ENCODE measurements around the gene APOBEC3A. TPM values are rescaled to one million over a fixed set of nuclear protein-coding genes. Genes with fewer than 3 reads are reported as not detected.

Gene APOBEC3A
- total and polyA plus RNA-seq, 2 donors (not counting 1 experiment from before 2014, with no cell fraction given): 2.8 TPM; not detected in 1

GRCh38 chr22:38923463-38924346, 33.7 kb upstream of the APOBEC3A start:
- CTCF ChIA-PET: interaction anchor here (1.4 kb wide), 1 partner anchor 54 kb away, joined by 4 read pairs; no protein-coding TSS in a partner anchor
- ATAC-seq (ENCODE audit: low read depth) (no peak), DNase-seq (no peak)
- Histone ChIP-seq H3K27ac (ENCODE audit: low read length in 2 of 2) (no peak overlapping the region), H2AFZ (ENCODE audit: insufficient read depth, low read depth, low read length, poor library complexity, severe bottlenecking) (no peak overlapping the region), H3K27me3 (replicated peaks in 1 of 4; ENCODE audit: control extremely low read depth in 1 of 4, control insufficient read depth in 3 of 4, insufficient read depth in 4 of 4, low read length in 3 of 4) (peaks cover 0 to 34% (median 15%) of the 10 kb centered on the region in 4 experiments), H3K36me3 (replicated peaks in 1 of 2; ENCODE audit: control extremely low read depth in 1 of 2, control insufficient read depth in 1 of 2, extremely low read depth in 1 of 2, insufficient read depth in 2 of 2, low read length in 1 of 2) (no peaks in the 10 kb centered on the region), H3K79me2 (ENCODE audit: control insufficient read depth, insufficient read depth, low read length) (no peaks in the 10 kb centered on the region), H3K4me3 (ENCODE audit: control extremely low read depth in 1 of 5, extremely low read depth in 1 of 5, insufficient read depth in 1 of 5, low read depth in 2 of 5, low read length in 4 of 5) (no peak overlapping the region), H3K4me1 (ENCODE audit: control insufficient read depth in 2 of 2, insufficient read depth in 2 of 2, low read length in 2 of 2) (peaks cover 3% of the 10 kb centered on the region in 2 donors), H3K4me2 (replicated peaks; ENCODE audit: low read depth, low read length, poor library complexity, severe bottlenecking) (no peak overlapping the region), H4K20me1 (ENCODE audit: control insufficient read depth, insufficient read depth, low read length, poor library complexity, severe bottlenecking) (no peaks in the 10 kb centered on the region), H3K9ac (ENCODE audit: low read length) (no peak overlapping the region), H3K9me3 (ENCODE audit: control extremely low read depth in 1 of 3, control insufficient read depth in 2 of 3, insufficient read depth in 1 of 3, low read length in 2 of 3) (no peaks in the 10 kb centered on the region)
- TF ChIP-seq EZH2 (IDR thresholded peaks at IDR 0.05; ENCODE audit: borderline replicate concordance, insufficient read depth, low read depth, low read length, poor library complexity, severe bottlenecking) (no peak), CTCF (IDR thresholded peaks at IDR 0.05) (no peak)
- WGBS (ENCODE audit: insufficient coverage): 48% methylated on average over 7 of the region's 10 CpGs
- Mint-ChIP-seq H3K27ac (no peak overlapping the region), H3K4me1 (peaks cover 4% of the 10 kb centered on the region), H3K9me3 (ENCODE audit: insufficient read depth) (no peaks in the 10 kb centered on the region), H3K4me3 (no peak overlapping the region), H3K27me3 (peaks cover 53% of the 10 kb centered on the region)
- intact Hi-C loops (cut with micrococcal nuclease): no loop called here
- POLR2A ChIA-PET: no interaction called here

DNA sequence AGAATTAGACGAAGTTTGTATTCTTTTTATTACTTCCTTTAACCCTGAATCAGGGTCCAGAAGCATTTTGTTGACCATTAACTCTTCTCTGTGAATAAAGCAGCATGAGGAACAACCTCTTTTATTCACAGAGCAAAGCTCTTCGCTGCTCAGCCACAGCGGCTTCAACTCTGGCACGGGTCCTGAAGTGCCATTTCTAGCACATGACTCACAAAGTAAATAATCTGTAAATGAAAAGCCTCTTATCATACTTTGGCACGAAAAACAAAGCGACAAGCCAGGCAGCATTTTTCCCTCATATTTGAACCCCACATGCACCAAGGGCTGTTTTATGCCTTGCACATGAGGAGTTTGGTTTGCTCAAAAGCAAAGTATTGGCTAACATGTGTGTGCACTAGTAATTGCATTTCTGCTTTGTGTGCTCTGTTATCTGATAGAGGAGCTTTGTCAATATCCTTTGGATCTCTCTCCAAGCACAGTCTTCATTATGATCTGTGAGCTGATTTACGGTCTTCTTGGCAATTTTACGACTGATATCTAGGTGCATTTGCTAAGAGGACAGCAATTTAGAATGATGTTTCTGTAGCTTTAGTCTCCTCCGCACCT, 33.0 kb upstream of the APOBEC3A start:
- intact Hi-C loops (cut with micrococcal nuclease): no loop called here
- Histone ChIP-seq H2AFZ (ENCODE audit: insufficient read depth, low read depth, low read length, poor library complexity, severe bottlenecking) (no peak overlapping the region), H3K79me2 (ENCODE audit: control insufficient read depth, insufficient read depth, low read length) (no peaks in the 10 kb centered on the region), H3K9ac (ENCODE audit: low read length) (no peak overlapping the region), H3K4me3 (ENCODE audit: control extremely low read depth in 1 of 5, extremely low read depth in 1 of 5, insufficient read depth in 1 of 5, low read depth in 2 of 5, low read length in 4 of 5) (no peak overlapping the region), H3K4me2 (replicated peaks; ENCODE audit: low read depth, low read length, poor library complexity, severe bottlenecking) (no peak overlapping the region), H3K36me3 (replicated peaks in 1 of 2; ENCODE audit: control extremely low read depth in 1 of 2, control insufficient read depth in 1 of 2, extremely low read depth in 1 of 2, insufficient read depth in 2 of 2, low read length in 1 of 2) (no peaks in the 10 kb centered on the region), H3K27me3 (replicated peaks in 1 of 4; ENCODE audit: control extremely low read depth in 1 of 4, control insufficient read depth in 3 of 4, insufficient read depth in 4 of 4, low read length in 3 of 4) (peaks cover 0 to 34% (median 15%) of the 10 kb centered on the region in 4 experiments), H3K4me1 (ENCODE audit: control insufficient read depth in 2 of 2, insufficient read depth in 2 of 2, low read length in 2 of 2) (peaks cover 3% of the 10 kb centered on the region in 2 donors), H4K20me1 (ENCODE audit: control insufficient read depth, insufficient read depth, low read length, poor library complexity, severe bottlenecking) (no peaks in the 10 kb centered on the region), H3K9me3 (ENCODE audit: control extremely low read depth in 1 of 3, control insufficient read depth in 2 of 3, insufficient read depth in 1 of 3, low read length in 2 of 3) (no peaks in the 10 kb centered on the region), H3K27ac (ENCODE audit: low read length in 2 of 2) (no peak overlapping the region)
- no peak overlapping the region for H3K4me3 Mint-ChIP-seq
- H3K27ac Mint-ChIP-seq: no peak overlapping the region
- ATAC-seq (ENCODE audit: low read depth) (no peak), DNase-seq (no peak)
- WGBS (ENCODE audit: insufficient coverage): 28% methylated on average over 4 of the region's 9 CpGs
- peaks cover 4% of the 10 kb centered on the region for H3K4me1 Mint-ChIP-seq
- CTCF ChIA-PET: interaction anchor here (1.4 kb wide), 1 partner anchor 55 kb away, joined by 4 read pairs; no protein-coding TSS in a partner anchor
- TF ChIP-seq EZH2 (IDR thresholded peaks at IDR 0.05; ENCODE audit: borderline replicate concordance, insufficient read depth, low read depth, low read length, poor library complexity, severe bottlenecking) (no peak), CTCF (IDR thresholded peaks at IDR 0.05) (no peak)
- POLR2A ChIA-PET: no interaction called here
- no peaks in the 10 kb centered on the region for H3K9me3 Mint-ChIP-seq (ENCODE audit: insufficient read depth)
- peaks cover 53% of the 10 kb centered on the region for H3K27me3 Mint-ChIP-seq

All from B cell (primary cell).